ENCODE results near the gene CA11.

DNA sequence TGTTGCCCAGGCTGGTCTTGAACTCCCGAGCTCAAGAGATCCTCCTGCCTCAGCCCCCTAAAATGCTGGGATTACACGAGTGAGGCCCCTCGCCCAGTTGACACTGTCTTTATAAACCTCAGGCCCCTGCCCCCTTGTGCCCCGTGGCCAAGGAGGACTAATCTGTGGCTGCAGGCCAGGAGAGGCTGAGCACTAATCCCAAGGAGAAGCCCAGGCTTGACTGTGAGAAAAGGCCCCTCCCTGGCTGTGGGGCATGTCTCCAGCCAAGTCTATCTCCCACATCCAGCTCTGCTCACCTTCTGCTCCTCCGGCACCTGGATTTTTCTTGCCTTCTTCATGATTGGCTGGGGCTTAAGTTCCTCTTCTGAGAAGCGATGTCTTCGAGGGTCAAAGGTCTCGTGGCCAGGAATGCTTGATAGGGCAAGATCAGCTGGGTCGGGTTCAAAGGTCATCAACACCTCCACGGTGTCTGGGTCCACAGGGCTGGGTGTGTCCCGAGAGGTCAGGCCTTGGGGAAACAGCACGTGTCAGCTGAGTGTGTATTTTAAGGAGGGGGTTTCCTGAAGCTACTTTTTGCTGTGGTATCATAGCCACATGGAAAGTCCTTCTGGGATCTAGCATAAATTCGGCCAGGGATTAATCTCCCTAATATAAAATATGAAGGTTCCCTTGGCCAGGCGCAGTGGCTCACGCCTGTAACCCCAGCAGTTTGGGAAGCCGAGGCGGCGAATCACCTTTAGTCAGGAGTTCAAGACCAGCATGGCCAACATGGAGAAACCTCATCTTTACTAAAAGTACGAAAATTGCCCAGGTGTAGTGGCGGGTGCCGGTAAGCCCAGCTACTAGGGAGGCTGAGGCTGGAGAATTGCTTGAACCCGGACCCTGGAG is 12.6 kb downstream of the CA11 start:
- TF ChIP-seq CTCF (IDR thresholded peaks at IDR 0.05) (no peak), EP300 (IDR thresholded peaks at IDR 0.05) (no peak)

Data from esophagus muscularis mucosa (tissue), 3 donors.